ENCODE data around the gene TMEM174.

GRCh38 chr5:73154208-73155006, 18.6 kb upstream of the TMEM174 start:
- TF ChIP-seq CTCF (conservative IDR thresholded peaks at IDR 0.05; ENCODE audit: low read length) = no peak
- no peak for TF ChIP-seq EZH2phosphoT487 (IDR thresholded peaks at IDR 0.05; ENCODE audit: borderline replicate concordance, low read depth, low read length)

Data from OCI-LY7 (cell line).